ENCODE measurements around the gene COL9A1. TPM values are rescaled to one million over a fixed set of nuclear protein-coding genes. Genes with fewer than 3 reads are reported as not detected.

COL9A1 gene
- total and polyA plus RNA-seq, 2 of the 4 experiments (the other 2 are of a cell fraction): not detected

GRCh38 chr6:70299456-70299855 is 3.4 kb downstream of the COL9A1 start:
- H3K23ac ChIP-seq (ENCODE audit: low read depth, low read length): no peak overlapping the region
- no peak overlapping the region for H3K27ac ChIP-seq (ENCODE audit: insufficient read depth, low read length)
- ChIA-PET CTCF (no interaction called here), POLR2A (ENCODE audit: unreplicated experiment) (no interaction called here)
- no peak overlapping the region for H3K4me2 ChIP-seq (ENCODE audit: low read depth, low read length)
- no peaks in the 10 kb centered on the region for H3K9me1 ChIP-seq (ENCODE audit: insufficient read depth, low read length)
- intact Hi-C loops (cut with micrococcal nuclease): no loop called here
- H3K9me3 ChIP-seq (ENCODE audit: control insufficient read depth, insufficient read depth, low read length): no peaks in the 10 kb centered on the region
- no peak overlapping the region for H3K4ac ChIP-seq (ENCODE audit: low read depth, low read length)
- H4K20me1 ChIP-seq (ENCODE audit: insufficient read depth, low read length): no peaks in the 10 kb centered on the region
- no peak overlapping the region for H4K8ac ChIP-seq (ENCODE audit: low read depth in 2 of 2, low read length in 2 of 2)
- no peak overlapping the region for H2BK15ac ChIP-seq (ENCODE audit: low read depth, low read length)
- DNase-seq (peak; percentile 10), ATAC-seq (ENCODE audit: low read depth) (no peak)
- H3K56ac ChIP-seq (ENCODE audit: extremely low read depth, insufficient read depth, low read length): no peak overlapping the region
- no peak overlapping the region for H3K18ac ChIP-seq (ENCODE audit: low read depth, low read length)
- H3K36me3 ChIP-seq (ENCODE audit: control insufficient read depth, insufficient read depth, low read length): no peaks in the 10 kb centered on the region
- H3K9ac ChIP-seq (ENCODE audit: low read depth, low read length): no peak overlapping the region
- dilution Hi-C loops (cut with HindIII; ENCODE audit: low sequenced_read_pairs, unreplicated experiment): no loop called here
- no peak overlapping the region for H2BK20ac ChIP-seq (ENCODE audit: low read depth, low read length)
- H2AK9ac ChIP-seq (replicated peaks; ENCODE audit: low read depth, low read length, poor library complexity): no peak overlapping the region
- no peak overlapping the region for H2BK120ac ChIP-seq (ENCODE audit: low read depth, low read length)
- H4K5ac ChIP-seq (ENCODE audit: low read depth, low read length): no peak overlapping the region
- no CpG with 5 or more reads among the region's 2 CpGs for WGBS, 2 experiments (ENCODE audit: extremely low coverage in 2 of 2, insufficient read length in 1 of 2)
- H2AFZ ChIP-seq (replicated peaks; ENCODE audit: low read length, poor library complexity): no peak overlapping the region
- H2BK5ac ChIP-seq (ENCODE audit: low read depth, low read length, poor library complexity, severe bottlenecking): no peak overlapping the region
- H3K27me3 ChIP-seq (ENCODE audit: control insufficient read depth, insufficient read depth, low read length): peaks cover 7% of the 10 kb centered on the region
- H4K91ac ChIP-seq (ENCODE audit: insufficient read depth, low read depth, low read length): no peak overlapping the region
- no peak overlapping the region for H3K4me3 ChIP-seq (ENCODE audit: insufficient read depth, low read depth, low read length)
- BruUV-seq (replicated peaks): no TSS peak
- no peak overlapping the region for H3K14ac ChIP-seq (replicated peaks; ENCODE audit: low read depth, low read length)
- in situ Hi-C loops (cut with MboI; ENCODE audit: low sequenced_read_pairs): no loop called here
- no peaks in the 10 kb centered on the region for H3K4me1 ChIP-seq (ENCODE audit: control insufficient read depth, insufficient read depth, low read length)
- H3K79me1 ChIP-seq (ENCODE audit: low read depth in 1 of 2, low read length in 2 of 2): no peaks in the 10 kb centered on the region
- H2AK5ac ChIP-seq (ENCODE audit: low read depth, low read length): no peak overlapping the region
- TF ChIP-seq POLR2A (IDR thresholded peaks at IDR 0.05; ENCODE audit: low read depth, low read length) (no peak), SMC3 (IDR thresholded peaks at IDR 0.05; ENCODE audit: low read depth, low read length) (no peak), CTCF (conservative IDR thresholded peaks at IDR 0.05; ENCODE audit: low read depth, low read length) (no peak), RAD21 (IDR thresholded peaks at IDR 0.05; ENCODE audit: low read length) (no peak), RFX5 (IDR thresholded peaks at IDR 0.05; ENCODE audit: low read depth, low read length) (no peak), ELK1 (IDR thresholded peaks at IDR 0.05; ENCODE audit: borderline replicate concordance, low read depth, low read length) (no peak)
